Pons (tissue), 1 donor: Measurements from ENCODE around the gene MAP3K14.

Experiments
- DNase-seq: peaks from one replicate; pipeline ENCODE4 v3.0.0-alpha.2; 2016; ENCODE audit warnings: low spot score

MAP3K14 gene

DNA sequence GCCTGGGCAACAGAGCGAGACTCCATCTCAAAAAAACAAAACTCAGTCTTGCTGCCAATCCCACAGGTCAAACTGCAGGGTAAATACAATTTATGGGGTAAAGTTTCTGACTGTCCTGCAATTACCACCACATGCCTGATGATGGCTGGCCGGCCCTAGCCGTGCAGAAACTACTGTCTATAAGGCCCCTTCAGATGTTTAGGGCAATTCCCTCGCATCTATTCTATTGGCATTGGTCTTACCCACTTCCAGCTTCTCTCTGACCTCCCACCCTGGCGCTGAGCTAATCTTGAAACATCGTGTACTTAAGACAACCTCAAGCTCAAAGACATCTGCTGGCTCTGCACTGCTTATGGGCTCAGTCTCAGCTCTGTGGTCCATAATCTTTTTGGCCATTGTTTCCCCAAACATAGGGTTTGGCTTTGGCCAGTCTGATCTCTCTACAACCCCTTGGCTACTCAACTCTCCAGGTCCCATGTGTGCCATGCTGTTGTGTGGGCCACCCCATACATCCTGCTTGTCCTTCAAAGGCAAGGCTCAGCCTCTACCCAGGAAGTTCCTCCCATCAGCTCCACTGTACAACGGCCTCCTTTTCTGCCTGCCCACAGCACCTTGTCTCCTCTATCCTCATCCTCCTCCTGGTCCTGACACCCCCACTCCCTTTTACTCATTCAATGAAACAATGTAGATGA is 16.6 kb downstream of the MAP3K14 start:
- DNase-seq: no peak

DNA sequence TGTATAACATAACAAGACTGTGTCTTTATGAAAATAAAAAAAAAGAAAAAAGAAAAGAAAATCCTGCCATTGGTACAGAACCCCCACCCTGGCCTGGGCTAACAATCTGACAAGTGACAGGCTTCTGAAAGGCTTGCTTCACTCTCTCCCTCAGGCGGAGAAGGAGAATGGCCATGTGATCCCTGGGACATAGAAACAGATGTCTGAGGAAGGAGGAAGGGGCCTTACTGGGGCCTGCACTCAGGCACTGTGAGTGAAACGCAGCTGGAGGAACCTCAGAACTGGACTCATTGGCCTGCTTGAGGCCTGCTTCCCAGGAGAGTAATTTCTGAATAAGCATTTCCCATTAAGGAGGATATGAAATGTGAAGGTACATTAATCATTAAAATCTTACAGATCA is 17.5 kb downstream of the MAP3K14 start:
- peak; percentile 68 for DNase-seq

DNA sequence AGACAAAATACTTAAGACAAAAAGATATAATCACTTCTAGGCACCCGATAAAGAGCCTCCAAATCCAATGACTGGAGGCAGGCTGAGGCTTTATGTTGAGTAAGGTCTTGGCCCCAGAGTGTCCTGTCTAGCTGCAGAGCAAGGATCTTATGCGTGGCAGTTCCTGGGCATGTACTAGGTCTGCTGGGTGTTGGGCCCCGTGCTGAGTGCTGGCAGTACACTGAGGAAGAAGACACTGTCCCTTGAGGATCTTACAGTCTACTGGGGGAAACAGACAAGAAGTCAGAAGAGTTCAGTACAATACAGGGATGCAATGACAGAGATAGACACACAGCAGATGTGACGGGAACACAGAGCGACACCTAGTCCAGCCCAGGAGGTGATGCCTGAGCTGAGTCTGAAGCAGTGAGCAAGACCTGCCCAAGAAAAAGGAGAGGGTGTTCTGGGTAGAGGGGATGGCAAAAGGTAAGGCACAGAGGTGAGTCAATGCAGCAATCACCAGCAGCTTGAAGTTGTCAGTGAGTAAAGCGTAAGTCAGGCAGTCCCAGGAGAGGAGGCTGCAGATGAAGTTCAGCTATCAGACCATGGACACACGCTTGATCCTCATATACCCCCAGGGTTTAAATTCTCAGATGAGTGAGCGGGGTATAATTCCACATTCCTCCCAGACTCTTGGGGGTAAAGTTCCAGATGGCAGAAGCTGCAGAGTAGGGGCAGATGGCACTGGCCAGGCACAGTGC is 18.1 kb downstream of the MAP3K14 start:
- no peak for DNase-seq

DNA sequence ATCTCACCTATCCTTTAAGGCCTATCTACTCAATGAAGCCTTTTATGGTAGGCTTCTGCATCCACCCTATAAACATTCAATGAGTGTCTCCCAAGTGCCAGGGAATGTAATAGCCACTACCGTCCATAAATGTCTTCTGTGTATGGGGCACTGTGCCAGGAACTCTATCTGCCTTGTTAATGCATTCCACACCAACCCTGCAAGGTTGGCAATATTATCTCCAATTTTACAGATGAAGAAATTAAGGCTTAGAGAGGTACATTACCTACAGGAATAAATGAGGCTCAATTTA is 20.0 kb downstream of the MAP3K14 start:
- DNase-seq: no peak

DNA sequence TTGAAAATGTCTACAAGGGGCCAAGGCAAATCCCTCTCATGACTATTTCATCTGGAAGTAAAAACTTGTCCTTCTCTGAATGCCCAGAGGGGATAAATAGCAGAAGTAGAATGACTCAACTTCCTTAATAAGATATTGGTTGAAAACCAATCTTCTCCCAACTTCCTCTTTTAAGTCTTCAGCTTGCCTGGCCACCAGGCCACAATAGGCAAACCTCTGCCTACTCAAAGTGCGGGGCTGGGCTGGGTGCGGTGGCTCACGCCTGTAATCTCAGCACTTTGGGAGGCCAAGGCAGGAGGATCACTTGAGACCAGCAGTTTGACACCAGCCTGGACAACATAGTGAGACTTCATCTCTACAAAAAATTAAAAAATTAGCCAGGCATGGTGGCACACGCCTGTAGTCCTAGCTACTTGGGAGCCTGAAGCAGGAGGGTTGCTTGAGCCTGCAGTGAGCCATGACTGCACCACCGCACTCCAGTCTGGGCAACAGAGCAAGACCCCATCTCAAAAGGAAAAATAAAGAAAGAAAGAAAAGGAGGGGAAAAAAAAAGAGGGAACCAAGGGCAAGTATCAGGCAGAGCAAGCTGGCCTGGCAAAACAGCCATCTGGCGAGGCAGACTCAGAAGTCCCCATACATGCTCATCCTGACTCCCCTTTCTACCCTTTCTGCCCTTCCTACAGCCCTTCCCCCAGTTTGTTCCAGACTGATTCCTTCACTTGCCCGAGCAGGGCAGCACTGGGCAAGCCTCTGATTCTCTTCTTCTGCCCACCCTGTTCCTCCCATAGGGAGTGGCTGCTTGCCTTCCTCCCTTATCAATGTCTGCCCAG is 20.6 kb downstream of the MAP3K14 start:
- DNase-seq: peak; percentile 84

DNA sequence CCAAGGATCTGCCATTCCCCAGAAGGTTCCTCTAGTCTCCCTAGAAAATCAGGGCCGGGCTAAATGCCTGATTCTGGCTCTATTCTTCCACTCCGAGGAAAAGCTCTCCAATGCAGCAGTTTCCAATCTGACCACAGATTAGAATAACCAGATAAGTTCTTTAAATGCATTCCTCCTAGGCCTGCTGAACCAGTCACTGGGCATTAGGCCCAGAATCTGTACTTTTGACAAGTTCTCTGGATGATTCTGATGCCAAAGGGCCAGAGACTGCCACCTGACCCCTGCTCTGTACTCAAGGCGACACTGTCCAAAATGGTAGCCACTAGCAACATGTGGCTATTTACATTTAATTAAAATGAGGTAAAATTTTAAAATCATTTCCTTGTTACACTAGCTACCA is 22.3 kb downstream of the MAP3K14 start:
- DNase-seq: peak; percentile 39

DNA sequence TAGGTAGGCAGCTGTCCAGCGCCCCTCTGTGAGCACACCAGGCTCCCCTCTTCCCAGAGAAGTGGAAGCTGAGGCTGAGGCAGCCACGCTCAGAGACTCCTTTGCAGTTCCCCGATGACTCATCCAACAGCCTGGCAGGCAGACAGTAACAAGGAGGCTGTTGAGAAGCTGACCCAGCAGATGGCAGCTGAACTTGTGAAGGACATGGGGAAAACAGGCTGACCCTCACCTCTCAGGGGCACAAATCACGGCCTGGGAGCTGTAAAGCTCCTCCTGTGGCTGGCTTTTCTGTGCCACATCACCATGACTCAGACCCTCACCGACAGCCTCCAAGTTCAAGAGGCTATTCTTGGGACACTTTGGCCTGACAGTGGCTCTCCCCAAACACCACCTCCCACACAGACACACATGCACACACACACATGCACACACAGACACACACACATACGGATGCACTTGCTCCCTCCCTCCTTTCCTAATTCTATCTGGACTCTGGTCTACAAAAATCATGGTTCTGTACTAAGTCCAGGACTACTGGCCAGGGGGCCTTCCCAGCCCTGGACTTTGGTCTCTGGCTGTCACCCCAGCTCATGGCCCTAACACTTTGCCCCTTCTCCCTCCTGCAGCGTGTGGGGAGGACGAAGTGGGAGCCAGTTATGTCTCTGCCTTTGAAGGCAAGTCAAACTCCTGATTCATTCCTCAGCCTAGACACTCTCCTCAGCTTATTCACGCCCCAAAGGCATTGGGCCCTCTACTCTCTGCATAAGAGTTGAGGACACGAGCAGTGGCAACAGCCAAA is 23.2 kb downstream of the MAP3K14 start:
- peak; percentile 87 for DNase-seq

DNA sequence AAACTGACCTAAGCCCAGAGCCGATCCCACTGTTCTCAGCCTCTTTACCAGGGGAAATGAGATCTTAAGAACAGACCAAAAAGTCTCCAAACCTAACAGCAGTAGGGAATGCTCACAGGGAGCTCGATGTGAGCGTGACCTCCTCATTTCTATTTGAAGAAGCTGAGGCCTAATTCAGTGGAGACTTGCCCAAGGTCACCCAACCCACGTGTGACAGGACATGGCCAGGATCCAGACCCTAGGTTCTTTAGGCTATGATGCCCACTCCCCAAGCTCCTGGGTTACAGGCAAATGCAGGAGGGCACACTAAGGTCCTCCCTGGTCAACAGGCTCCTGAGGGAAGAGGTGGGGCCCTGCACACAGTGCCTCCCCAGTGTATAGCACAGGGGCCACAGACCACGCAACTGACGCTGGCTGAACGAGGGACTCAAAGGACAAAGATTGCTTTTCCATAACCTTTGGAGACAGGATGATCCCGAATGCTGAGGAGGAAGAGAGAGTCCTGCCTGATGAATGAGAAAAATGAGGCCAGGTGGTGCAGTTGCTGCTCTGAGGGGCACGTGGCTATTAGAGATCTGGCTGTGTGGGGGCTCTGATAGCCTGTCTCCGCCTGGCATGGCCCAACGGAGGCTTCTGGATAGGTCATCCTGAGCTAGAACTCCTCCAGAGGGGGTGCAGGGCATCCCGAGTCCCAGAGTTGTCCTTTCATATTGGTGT is 24.0 kb downstream of the MAP3K14 start:
- DNase-seq: no peak

DNA sequence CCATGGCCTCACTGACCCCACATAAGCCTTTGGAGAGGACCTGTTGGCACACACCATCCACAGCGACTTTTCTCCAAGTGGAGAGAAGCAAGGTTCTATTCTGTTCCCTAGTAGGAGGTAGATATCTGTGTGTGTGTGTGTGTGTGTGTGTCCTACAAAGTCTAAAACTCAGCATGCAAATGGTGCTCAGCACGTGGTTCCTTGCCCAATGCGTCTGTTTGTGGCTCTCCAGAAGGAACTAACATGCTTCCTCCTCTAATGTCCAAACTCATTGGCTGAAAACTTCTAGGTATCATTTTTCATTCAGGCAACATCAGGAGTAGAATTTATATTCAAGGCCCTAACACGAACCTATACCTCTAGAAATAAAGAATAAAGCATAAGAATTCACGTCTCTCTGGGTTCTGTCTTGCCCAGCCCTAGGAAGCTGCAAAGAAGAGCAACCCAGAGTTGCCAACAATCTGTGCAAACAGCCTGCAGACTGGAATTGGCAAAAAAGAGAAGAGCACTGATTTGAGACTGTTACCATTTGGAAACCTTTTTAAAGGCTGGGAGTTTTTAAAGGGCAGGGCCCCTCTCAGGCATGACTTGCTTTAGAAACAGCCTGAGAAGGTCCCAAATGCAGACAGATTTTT is 25.5 kb downstream of the MAP3K14 start:
- DNase-seq: peak; percentile 75

DNA sequence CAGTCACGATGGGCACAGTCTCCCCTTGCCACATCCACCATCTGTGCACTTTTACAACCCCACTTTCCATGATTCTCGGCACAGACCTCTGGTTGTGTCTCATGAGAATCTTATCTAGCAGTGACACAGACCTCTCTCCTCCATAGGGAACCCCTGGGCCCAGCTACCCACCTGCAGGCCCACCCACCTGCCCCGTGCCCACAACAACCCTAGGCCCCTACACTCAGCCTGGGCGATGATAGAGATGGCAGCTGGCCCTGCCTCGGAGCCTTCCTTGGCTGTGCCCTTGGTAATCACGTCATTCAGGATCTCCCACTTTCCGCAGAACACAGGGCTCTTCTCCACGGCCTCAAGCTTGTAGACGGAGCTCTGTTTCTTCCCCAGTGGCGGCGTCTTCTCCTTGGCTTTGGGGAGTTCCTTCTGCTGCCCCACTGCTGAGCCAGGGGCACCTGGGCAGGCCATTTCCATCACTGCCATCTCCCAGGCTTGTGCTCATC is 26.5 kb downstream of the MAP3K14 start:
- DNase-seq: no peak

DNA sequence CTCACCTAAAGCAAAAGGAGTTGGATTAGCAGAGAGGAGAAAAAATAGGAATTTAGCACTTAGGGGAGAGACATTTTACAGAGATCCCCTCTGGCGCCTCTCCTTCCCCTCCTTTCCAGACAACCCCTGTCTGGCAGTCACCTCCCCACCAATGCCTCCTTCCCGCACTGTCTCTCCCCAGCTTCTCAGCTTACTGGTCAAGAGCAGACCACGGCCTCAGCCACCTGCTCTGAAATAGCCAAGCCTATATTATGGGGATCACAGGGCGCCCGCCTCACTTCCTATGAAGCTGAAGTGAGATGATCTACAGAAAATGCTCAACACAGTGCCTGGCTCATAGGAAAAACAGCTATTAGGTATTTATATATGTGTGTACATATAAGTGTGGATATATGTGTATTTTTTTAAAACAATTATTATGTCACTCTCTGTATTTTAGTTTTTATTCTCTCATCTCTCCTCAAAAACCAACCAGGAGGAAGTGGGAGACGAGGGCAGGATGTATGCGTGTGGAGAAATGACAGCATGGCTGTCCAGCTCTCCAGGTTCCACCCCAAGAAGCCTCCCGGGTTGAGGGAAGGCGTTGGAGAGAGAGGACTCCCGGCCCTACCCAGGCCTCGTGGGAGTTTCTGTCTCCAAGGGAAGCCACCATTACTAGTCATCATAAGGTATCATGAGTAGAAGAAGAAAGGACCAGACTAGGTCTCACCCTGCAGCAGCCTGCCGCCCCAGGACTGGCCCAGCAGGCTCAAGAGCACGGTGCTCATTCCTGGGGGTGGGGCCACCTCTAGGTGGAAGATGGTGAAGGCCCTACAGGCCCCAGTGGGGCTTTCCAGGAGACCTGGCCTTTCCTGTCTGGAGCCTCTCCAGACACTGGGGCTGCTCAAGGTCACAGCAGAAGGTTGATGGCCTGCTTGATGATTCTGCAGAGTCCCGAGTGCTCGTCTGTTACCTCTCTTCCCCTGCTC is 27.2 kb downstream of the MAP3K14 start:
- DNase-seq: no peak

DNA sequence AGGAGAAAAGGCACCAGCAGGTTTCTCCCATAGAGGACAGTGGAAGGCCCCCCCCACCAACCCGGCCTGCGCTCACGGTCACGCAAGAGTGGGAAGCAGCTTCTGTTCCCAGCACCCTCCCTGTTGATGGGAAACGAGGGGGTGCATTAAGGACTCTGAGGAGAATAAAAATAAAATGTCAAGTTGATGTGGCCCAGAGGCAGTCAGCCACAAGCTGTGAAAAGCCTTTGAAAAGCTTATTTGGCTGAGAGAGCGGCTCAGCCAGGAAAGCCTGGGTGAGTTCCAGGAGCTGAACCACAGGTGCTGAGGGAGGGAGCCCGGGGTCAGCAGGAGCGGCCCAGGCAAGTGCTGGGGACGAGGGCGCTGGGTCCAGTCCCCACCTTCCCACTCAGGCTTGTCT is 28.0 kb downstream of the MAP3K14 start:
- no peak for DNase-seq

DNA sequence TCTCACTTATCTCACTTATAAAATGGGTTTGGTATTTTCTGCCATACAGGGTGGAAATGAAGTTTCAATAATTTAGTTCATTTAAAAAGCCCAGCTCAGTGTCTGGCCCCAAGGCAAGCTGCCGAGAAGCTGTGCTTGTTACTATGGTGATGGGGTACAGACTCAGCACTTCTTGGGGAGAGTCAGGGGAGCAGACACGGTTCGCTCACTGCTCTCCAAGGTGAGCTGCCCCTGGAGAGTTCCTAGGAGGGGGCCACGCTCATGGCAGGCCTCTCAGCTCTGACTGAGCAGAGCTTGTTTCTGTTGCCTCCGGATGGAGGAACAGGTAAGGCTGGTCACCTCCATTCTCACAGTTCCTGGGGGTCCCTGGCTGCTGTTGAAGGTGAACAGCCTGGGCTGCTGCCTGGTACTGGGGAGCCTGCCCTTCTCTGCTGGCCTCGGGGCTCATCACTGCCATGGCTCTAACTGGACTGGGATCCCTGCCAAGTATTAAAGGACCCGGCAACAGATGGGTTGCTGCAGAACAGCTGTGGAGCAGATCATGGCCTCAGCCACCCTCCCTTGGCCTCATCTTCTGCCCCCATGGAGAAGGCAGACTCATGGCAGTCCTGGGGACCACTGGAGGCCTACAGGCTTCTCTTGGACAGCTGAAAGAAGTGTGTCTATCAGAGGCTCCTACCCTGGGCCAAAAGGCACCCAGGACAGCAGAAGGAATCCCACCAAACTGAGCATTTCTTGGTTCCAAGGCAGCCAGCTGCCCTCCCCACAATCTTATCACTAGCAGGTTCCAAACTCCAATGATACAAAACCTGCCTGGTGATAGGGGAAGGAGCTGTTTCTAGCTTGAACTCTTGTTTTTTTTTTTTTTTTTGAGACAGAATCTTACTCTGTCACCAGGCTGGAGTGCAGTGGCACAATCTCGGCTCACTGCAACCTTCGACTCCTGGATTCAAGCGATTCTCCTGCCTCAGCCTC is 29.0 kb downstream of the MAP3K14 start:
- no peak for DNase-seq

DNA sequence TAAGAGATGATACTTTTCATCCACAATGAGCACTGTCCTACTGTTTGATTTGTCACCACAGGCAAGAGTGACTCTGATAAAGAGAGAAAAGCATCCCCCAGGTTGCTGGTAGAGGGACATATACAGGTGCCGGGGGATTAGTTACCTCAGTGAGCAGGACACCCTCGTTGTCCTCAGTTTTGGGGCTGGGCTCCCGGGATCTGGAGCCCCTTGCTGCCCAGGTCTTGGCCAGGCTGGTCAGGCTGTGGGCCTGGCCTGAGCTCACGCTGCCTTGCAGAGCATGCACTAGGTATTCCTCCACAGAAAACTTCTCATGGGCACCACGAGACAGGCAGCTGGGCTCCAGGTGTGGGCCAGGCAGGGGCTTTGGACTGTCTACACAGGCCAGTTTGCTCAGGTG is 30.5 kb downstream of the MAP3K14 start:
- DNase-seq: no peak

DNA sequence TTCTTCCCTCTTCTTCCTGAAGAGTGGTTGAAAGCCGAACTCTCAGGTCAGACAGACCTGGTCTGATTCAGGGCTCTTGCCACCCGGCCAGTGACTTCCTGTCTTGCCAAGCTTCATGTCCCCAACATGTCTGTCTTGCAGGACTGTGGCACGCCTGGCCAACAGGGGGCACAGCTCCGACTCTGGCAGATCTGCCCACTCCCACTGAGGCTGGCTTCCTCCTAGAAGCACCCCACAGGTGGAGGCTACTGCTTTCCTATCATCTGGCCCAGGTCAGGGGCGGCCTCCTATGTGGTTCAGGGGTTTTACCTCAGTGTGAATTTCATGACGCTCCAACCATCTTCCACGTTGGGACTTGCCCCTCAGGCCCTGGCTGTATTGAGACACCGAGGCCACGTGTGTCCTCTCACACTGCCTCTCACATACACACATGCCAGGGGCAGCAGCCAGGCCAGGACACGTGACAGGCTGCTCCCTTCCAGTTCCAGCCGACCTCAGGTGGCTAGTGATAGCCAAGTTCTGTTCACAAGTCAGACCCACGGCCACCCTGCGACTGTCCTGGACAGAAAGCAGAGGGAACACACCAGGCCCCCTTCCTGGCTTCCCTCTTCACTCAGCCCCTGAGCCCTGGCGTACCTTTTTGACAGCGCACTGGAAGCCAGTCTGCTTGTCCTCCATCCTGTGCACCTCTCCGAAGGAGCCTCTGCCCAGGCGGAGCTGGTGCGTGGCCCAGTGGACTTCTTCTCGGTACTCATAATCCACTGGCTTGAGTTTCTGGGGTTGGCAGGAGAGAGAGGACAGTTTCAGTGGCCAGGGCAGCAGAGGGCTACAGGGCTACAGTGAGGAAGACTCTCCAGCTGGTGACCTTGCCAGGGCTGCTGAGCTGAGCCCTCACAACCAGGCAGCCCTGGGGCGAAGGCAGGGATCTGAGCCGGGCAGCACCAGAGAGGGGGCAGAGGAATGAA is 32.4 kb downstream of the MAP3K14 start:
- DNase-seq: no peak

DNA sequence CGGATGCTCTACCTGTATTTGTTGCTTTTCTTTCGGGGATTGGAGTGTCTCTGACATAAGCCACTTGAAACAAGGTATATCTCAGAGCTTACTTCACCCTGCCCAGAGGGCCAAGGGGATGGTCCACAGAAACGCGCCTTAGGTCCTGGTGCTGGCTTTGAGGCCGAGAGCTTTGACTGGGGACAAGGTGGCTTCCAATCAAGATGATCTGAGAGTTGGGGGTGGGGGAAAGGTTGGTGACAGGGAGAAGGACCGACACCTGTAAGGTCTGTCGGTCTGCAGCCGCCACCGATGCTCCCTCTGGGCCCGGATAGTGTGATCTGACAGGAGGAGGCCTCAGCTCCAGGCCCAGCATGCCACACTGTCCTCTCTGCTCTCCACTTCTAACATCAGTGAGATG is 33.1 kb downstream of the MAP3K14 start:
- DNase-seq: no peak
